Skeletal muscle satellite cell (primary cell): ENCODE data around the gene RASSF4.

Experiments used
- H3K27me3 ChIP-seq: 2 replicates; pipeline ENCODE4 v1.7.0; 2013; ENCODE audit warnings: low read length; ENCODE audit not compliant: control insufficient read depth, insufficient read depth
- H3K36me3 ChIP-seq: 2 replicates; pipeline ENCODE4 v1.7.0; 2013; ENCODE audit warnings: mild to moderate bottlenecking, control low read depth, low read length; ENCODE audit not compliant: insufficient read depth
- H3K4me1 ChIP-seq: 2 replicates; pipeline ENCODE4 v1.7.0; 2013; ENCODE audit warnings: low read length; ENCODE audit not compliant: control insufficient read depth, insufficient read depth
- H3K4me2 ChIP-seq: 2 replicates; pipeline ENCODE4 v1.7.0; 2013; ENCODE audit warnings: mild to moderate bottlenecking, low read length
- H3K4me3 ChIP-seq: 2 replicates; pipeline ENCODE4 v1.7.0; 2013; ENCODE audit warnings: low read length
- H3K9ac ChIP-seq: 2 replicates; pipeline ENCODE4 v1.7.0; 2013; ENCODE audit warnings: mild to moderate bottlenecking, low read depth, low read length, moderate library complexity
- H3K9me3 ChIP-seq: replicated peaks from 2 replicates; pipeline ENCODE4 v1.7.0; 2013; ENCODE audit warnings: mild to moderate bottlenecking, control low read depth, low read length

Gene RASSF4

GRCh38 chr10:44975431-44976331, 16.1 kb downstream of the RASSF4 start:
- H3K27me3 ChIP-seq: no peaks in the 10 kb centered on the region
- H3K9ac ChIP-seq: no peak overlapping the region
- H3K9me3 ChIP-seq: no peaks in the 10 kb centered on the region
- H3K36me3 ChIP-seq: peaks cover 6% of the 10 kb centered on the region
- H3K4me1 ChIP-seq: peaks cover 61% of the 10 kb centered on the region
- peak overlapping the region; percentile 17 for H3K4me3 ChIP-seq
- H3K4me2 ChIP-seq: peak overlapping the region; percentile 85

GRCh38 chr10:44976352-44977198, 17.0 kb downstream of the RASSF4 start:
- peaks cover 4% of the 10 kb centered on the region for H3K36me3 ChIP-seq
- H3K4me3 ChIP-seq: peak overlapping the region; percentile 71
- H3K4me2 ChIP-seq: peak overlapping the region; percentile 85
- H3K9me3 ChIP-seq: no peaks in the 10 kb centered on the region
- peaks cover 69% of the 10 kb centered on the region for H3K4me1 ChIP-seq
- H3K27me3 ChIP-seq: no peaks in the 10 kb centered on the region
- H3K9ac ChIP-seq: no peak overlapping the region

- H3K4me1 ChIP-seq: peaks cover 79% of the 10 kb centered on the region
- peak overlapping the region; percentile 85 for H3K4me2 ChIP-seq
- no peaks in the 10 kb centered on the region for H3K27me3 ChIP-seq
- no peaks in the 10 kb centered on the region for H3K9me3 ChIP-seq
- H3K9ac ChIP-seq: peak overlapping the region; percentile 74
- peak overlapping the region; percentile 71 for H3K4me3 ChIP-seq
- no peaks in the 10 kb centered on the region for H3K36me3 ChIP-seq
These were observed 17.9 kb downstream of the RASSF4 start for GRCh38 chr10:44977287-44978212.

GRCh38 chr10:44978213-44978569, 18.6 kb downstream of the RASSF4 start:
- Histone ChIP-seq H3K4me1 (peaks cover 81% of the 10 kb centered on the region), H3K4me3 (peak overlapping the region; percentile 71)

GRCh38 chr10:44978570-44979280, 19.1 kb downstream of the RASSF4 start, which contains the start of gene DEPP1:
DEPP1 (minus strand) TSS chr10:44978809; CDS start chr10:44978030, 779 bp downstream.
- Histone ChIP-seq H3K36me3 (no peaks in the 10 kb centered on the region), H3K4me2 (peak within 1 kb of the TSS; percentile 85), H3K9me3 (no peaks in the 10 kb centered on the region), H3K9ac (peak within 1 kb of the TSS; percentile 74), H3K27me3 (no peaks in the 10 kb centered on the region), H3K4me1 (peaks cover 81% of the 10 kb centered on the region), H3K4me3 (peak within 1 kb of the TSS; percentile 71)

More at GRCh38 chr10:44978213-44978569, 18.6 kb downstream of the RASSF4 start:
- H3K27me3 ChIP-seq: no peaks in the 10 kb centered on the region
- no peaks in the 10 kb centered on the region for H3K36me3 ChIP-seq
- peak overlapping the region; percentile 85 for H3K4me2 ChIP-seq
- H3K9me3 ChIP-seq: no peaks in the 10 kb centered on the region
- peak overlapping the region; percentile 74 for H3K9ac ChIP-seq

- Histone ChIP-seq H3K36me3 (no peaks in the 10 kb centered on the region), H3K4me1 (peaks cover 75% of the 10 kb centered on the region), H3K9ac (peak overlapping the region; percentile 39), H3K27me3 (no peaks in the 10 kb centered on the region), H3K9me3 (no peaks in the 10 kb centered on the region), H3K4me2 (peak overlapping the region; percentile 85), H3K4me3 (no peak overlapping the region)
These were observed 19.9 kb downstream of the RASSF4 start for GRCh38 chr10:44979281-44980191.

- Histone ChIP-seq H3K36me3 (no peaks in the 10 kb centered on the region), H3K4me1 (peaks cover 67% of the 10 kb centered on the region), H3K9me3 (no peaks in the 10 kb centered on the region), H3K4me2 (peak overlapping the region; percentile 64), H3K4me3 (peak overlapping the region; percentile 23), H3K9ac (peak overlapping the region; percentile 73), H3K27me3 (no peaks in the 10 kb centered on the region)
These were observed 20.9 kb downstream of the RASSF4 start for GRCh38 chr10:44980309-44981171.

- Histone ChIP-seq H3K4me1 (peaks cover 58% of the 10 kb centered on the region), H3K9ac (peak overlapping the region; percentile 73), H3K4me3 (peak overlapping the region; percentile 54), H3K27me3 (no peaks in the 10 kb centered on the region), H3K4me2 (peak overlapping the region; percentile 64), H3K9me3 (no peaks in the 10 kb centered on the region), H3K36me3 (no peaks in the 10 kb centered on the region)
These were observed 21.8 kb downstream of the RASSF4 start for GRCh38 chr10:44981172-44982113.
